ENCODE results near the gene DEDD2.
"Not testable (repeated sequence)": the region's sequence is repeated elsewhere in the genome, so short reads cannot be mapped to it uniquely, and the experiment has no call there.

DEDD2 gene

GRCh38 chr19:42217520-42218437 lies at the start of gene DEDD2:
Gene DEDD2, minus strand, starts transcription at chr19:42217677. Its CDS starts 670 bp downstream, at chr19:42217007.
- DNase-seq (ENCODE audit: low read depth in 2 of 2) = peak; percentile 99 to 100

GRCh38 chr19:42266928-42267603 lies 49.6 kb upstream of the DEDD2 start:
- DNase-seq (ENCODE audit: low read depth in 2 of 2) = not testable (repeated sequence)

GRCh38 chr19:42266105-42266504 lies 48.6 kb upstream of the DEDD2 start:
- DNase-seq (ENCODE audit: low read depth in 2 of 2) = not testable (repeated sequence)

GRCh38 chr19:42261763-42262162 lies 44.3 kb upstream of the DEDD2 start:
- no peak for DNase-seq (ENCODE audit: low read depth in 2 of 2)

GRCh38 chr19:42257842-42258241 lies 40.4 kb upstream of the DEDD2 start:
- DNase-seq (ENCODE audit: low read depth in 2 of 2) = not testable (repeated sequence)

GRCh38 chr19:42255766-42256745 lies 38.6 kb upstream of the DEDD2 start:
- no peak for DNase-seq (ENCODE audit: low read depth in 2 of 2)

GRCh38 chr19:42254850-42255765 lies 37.6 kb upstream of the DEDD2 start, which contains the start of gene ERF:
Gene ERF, minus strand, starts transcription at chr19:42255128. Its CDS starts 129 bp downstream, at chr19:42254999.
- DNase-seq (ENCODE audit: low read depth in 2 of 2) = peak; percentile 89 to 92

- peak in 1 of 2 donors; percentile 64 for DNase-seq (ENCODE audit: low read depth in 2 of 2)
Measured at GRCh38 chr19:42254089-42254849, 36.8 kb upstream of the DEDD2 start.

GRCh38 chr19:42253245-42254088 lies 36.0 kb upstream of the DEDD2 start:
- no peak for DNase-seq (ENCODE audit: low read depth in 2 of 2)

- DNase-seq (ENCODE audit: low read depth in 2 of 2) = no peak
Measured at GRCh38 chr19:42252365-42253244, 35.1 kb upstream of the DEDD2 start.

GRCh38 chr19:42251572-42252358 lies 34.3 kb upstream of the DEDD2 start:
- DNase-seq (ENCODE audit: low read depth in 2 of 2) = no peak

- no peak for DNase-seq (ENCODE audit: low read depth in 2 of 2)
Measured at GRCh38 chr19:42250666-42251531, 33.4 kb upstream of the DEDD2 start.

- DNase-seq (ENCODE audit: low read depth in 2 of 2) = no peak
Measured at GRCh38 chr19:42250183-42250665, 32.7 kb upstream of the DEDD2 start.

GRCh38 chr19:42249769-42250168 lies 32.3 kb upstream of the DEDD2 start:
- no peak for DNase-seq (ENCODE audit: low read depth in 2 of 2)

GRCh38 chr19:42249149-42249750 lies 31.8 kb upstream of the DEDD2 start:
- DNase-seq (ENCODE audit: low read depth in 2 of 2) = no peak
